HepG2 (cell line): ENCODE results near the gene INSIG2.

Experiments used
- CTCF ChIP-seq: sonication (generic); formaldehyde crosslinking; IDR thresholded peaks from 2 replicates; pipeline ENCODE4 v1.5.0; 2020; ENCODE audit warnings: mild to moderate bottlenecking, missing genetic modification reagents, moderate library complexity
- EP300 ChIP-seq, 3 experiments: sonication (generic) in 1 of 3; formaldehyde crosslinking in 1 of 3; IDR thresholded peaks; 2 replicates each; pipeline versions ENCODE4 v1.5.1 to v1.6.1; 2011 to 2020; ENCODE audit warnings: low read depth in 2 of 3, low read length in 2 of 3, borderline replicate concordance in 1 of 3, improper control_type of control experiment in 1 of 3, mild to moderate bottlenecking in 1 of 3, missing genetic modification reagents in 1 of 3, moderate library complexity in 1 of 3
- MYC ChIP-seq: sonication (generic); formaldehyde crosslinking; IDR thresholded peaks from 2 replicates; pipeline ENCODE4 v1.9.0; 2021; ENCODE audit warnings: missing genetic modification reagents, borderline replicate concordance
- POLR2A ChIP-seq, 2 experiments: IDR thresholded peaks; 2 replicates each; pipeline ENCODE4 v1.6.1; 2011; ENCODE audit warnings: low read depth in 2 of 2, low read length in 2 of 2, mild to moderate bottlenecking in 1 of 2, moderate library complexity in 1 of 2; ENCODE audit not compliant: insufficient read depth in 1 of 2
- PRDM15 ChIP-seq: sonication (generic); formaldehyde crosslinking; IDR thresholded peaks from 2 replicates; pipeline ENCODE4 v1.4.0; 2020; ENCODE audit warnings: missing genetic modification reagents
- REST ChIP-seq, 2 experiments: IDR thresholded peaks; 2 replicates each; pipeline ENCODE4 v1.6.1; 2011 to 2012; ENCODE audit warnings: low read length in 2 of 2, borderline replicate concordance in 1 of 2, low read depth in 1 of 2, mild to moderate bottlenecking in 1 of 2, moderate library complexity in 1 of 2
- TEAD2 ChIP-seq: sonication (generic); formaldehyde crosslinking; IDR thresholded peaks from 2 replicates; pipeline ENCODE4 v1.9.0; 2021; ENCODE audit warnings: missing genetic modification reagents
- ZFP36 ChIP-seq: fragments of 150-350 bp; IDR thresholded peaks from 2 replicates; pipeline ENCODE4 v1.6.1; 2018; ENCODE audit warnings: borderline replicate concordance, low read length, low read depth; ENCODE audit not compliant: partially characterized antibody
- ZFP91 ChIP-seq: sonication (generic); formaldehyde crosslinking; IDR thresholded peaks from 2 replicates; pipeline ENCODE4 v1.9.0; 2022; ENCODE audit warnings: missing genetic modification reagents, mild to moderate bottlenecking, borderline replicate concordance
- ZFX ChIP-seq: sonication (generic); formaldehyde crosslinking; IDR thresholded peaks from 2 replicates; pipeline ENCODE4 v1.4.0; 2020; ENCODE audit warnings: mild to moderate bottlenecking, low read depth, missing genetic modification reagents, moderate library complexity
- ZNF446 ChIP-seq: sonication (generic); formaldehyde crosslinking; IDR thresholded peaks from 2 replicates; pipeline ENCODE4 v1.5.0; 2020; ENCODE audit warnings: mild to moderate bottlenecking, missing genetic modification reagents

- TF ChIP-seq ZFP36 (no peak), ZFX (no peak), POLR2A (IDR thresholded peaks at IDR 0.05; ENCODE audit: insufficient read depth in 1 of 2, low read depth in 2 of 2, low read length in 2 of 2) (no peak), PRDM15 (CRISPR knock-in tag) (no peak), EP300 (IDR thresholded peaks at IDR 0.05; ENCODE audit: low read depth in 2 of 2, low read length in 2 of 2) (no peak), EP300 (CRISPR knock-in tag; IDR thresholded peaks at IDR 0.05; ENCODE audit: borderline replicate concordance) (no peak), REST (IDR thresholded peaks at IDR 0.05; ENCODE audit: borderline replicate concordance in 1 of 2, low read depth in 1 of 2, low read length in 2 of 2) (no peak), TEAD2 (CRISPR knock-in tag) (no peak), MYC (CRISPR knock-in tag) (no peak), ZNF446 (no peak), ZFP91 (CRISPR knock-in tag) (no peak), CTCF (CRISPR knock-in tag) (no peak)
Observed at GRCh38 chr2:118131771-118132170, 43.5 kb downstream of the INSIG2 start.
